SH-SY5Y (cell line): Measurements from ENCODE around the gene C10orf90.

Source experiments
- GATA2 ChIP-seq: IDR thresholded peaks from 2 replicates; pipeline ENCODE4 v1.6.1; 2011; ENCODE audit warnings: mild to moderate bottlenecking, low read depth, low read length
- GATA3 ChIP-seq: IDR thresholded peaks from 2 replicates; pipeline ENCODE4 v1.6.1; 2011; ENCODE audit warnings: low read depth, mild to moderate bottlenecking, low read length, moderate library complexity

GRCh38 chr10:126497672-126498071 lies 172.8 kb downstream of the C10orf90 start:
- TF ChIP-seq GATA2 (no peak), GATA3 (no peak)
